ENCODE results near the gene TEX10.

Gene TEX10

GRCh38 chr9:100315561-100315960 is 37.2 kb downstream of the TEX10 start:
- no peaks in the 10 kb centered on the region for H3K27me3 Mint-ChIP-seq (ENCODE audit: low read depth)
- H3K36me3 Mint-ChIP-seq (ENCODE audit: low read depth) = peaks cover 52% of the 10 kb centered on the region
- H3K27ac Mint-ChIP-seq = no peak overlapping the region
- H3K4me1 Mint-ChIP-seq (ENCODE audit: low read depth) = peaks cover 4% of the 10 kb centered on the region
- no peaks in the 10 kb centered on the region for H3K9me3 Mint-ChIP-seq
- H3K4me3 Mint-ChIP-seq = no peak overlapping the region

GRCh38 chr9:100309992-100310391 is 42.8 kb downstream of the TEX10 start:
- H3K27ac Mint-ChIP-seq = no peak overlapping the region
- peaks cover 53% of the 10 kb centered on the region for H3K36me3 Mint-ChIP-seq (ENCODE audit: low read depth)
- no peaks in the 10 kb centered on the region for H3K9me3 Mint-ChIP-seq
- no peak overlapping the region for H3K4me3 Mint-ChIP-seq
- peaks cover 3% of the 10 kb centered on the region for H3K4me1 Mint-ChIP-seq (ENCODE audit: low read depth)
- no peaks in the 10 kb centered on the region for H3K27me3 Mint-ChIP-seq (ENCODE audit: low read depth)

GRCh38 chr9:100308965-100309564 is 43.7 kb downstream of the TEX10 start:
- Mint-ChIP-seq H3K4me3 (no peak overlapping the region), H3K4me1 (ENCODE audit: low read depth) (peaks cover 3% of the 10 kb centered on the region), H3K27ac (no peak overlapping the region), H3K9me3 (no peaks in the 10 kb centered on the region), H3K27me3 (ENCODE audit: low read depth) (no peaks in the 10 kb centered on the region), H3K36me3 (ENCODE audit: low read depth) (peaks cover 48% of the 10 kb centered on the region)

GRCh38 chr9:100307080-100307479 is 45.7 kb downstream of the TEX10 start:
- H3K9me3 Mint-ChIP-seq = no peaks in the 10 kb centered on the region
- H3K27me3 Mint-ChIP-seq (ENCODE audit: low read depth) = no peaks in the 10 kb centered on the region
- peaks cover 58% of the 10 kb centered on the region for H3K36me3 Mint-ChIP-seq (ENCODE audit: low read depth)
- H3K27ac Mint-ChIP-seq = no peak overlapping the region
- H3K4me3 Mint-ChIP-seq = no peak overlapping the region
- peaks cover 5% of the 10 kb centered on the region for H3K4me1 Mint-ChIP-seq (ENCODE audit: low read depth)

GRCh38 chr9:100306283-100306682 is 46.5 kb downstream of the TEX10 start:
- Mint-ChIP-seq H3K9me3 (no peaks in the 10 kb centered on the region), H3K36me3 (ENCODE audit: low read depth) (peaks cover 56% of the 10 kb centered on the region), H3K27me3 (ENCODE audit: low read depth) (no peaks in the 10 kb centered on the region), H3K27ac (no peak overlapping the region), H3K4me1 (ENCODE audit: low read depth) (peaks cover 2% of the 10 kb centered on the region), H3K4me3 (no peak overlapping the region)

- Mint-ChIP-seq H3K4me3 (no peak overlapping the region), H3K27ac (no peak overlapping the region), H3K4me1 (ENCODE audit: low read depth) (peaks cover 2% of the 10 kb centered on the region), H3K9me3 (no peaks in the 10 kb centered on the region), H3K36me3 (ENCODE audit: low read depth) (peaks cover 47% of the 10 kb centered on the region), H3K27me3 (ENCODE audit: low read depth) (no peaks in the 10 kb centered on the region)
These were observed 49.0 kb downstream of the TEX10 start for GRCh38 chr9:100303747-100304146.

GRCh38 chr9:100298378-100298777 is 54.4 kb downstream of the TEX10 start:
- H3K36me3 Mint-ChIP-seq (ENCODE audit: low read depth) = peaks cover 35% of the 10 kb centered on the region
- H3K27ac Mint-ChIP-seq = no peak overlapping the region
- no peaks in the 10 kb centered on the region for H3K9me3 Mint-ChIP-seq
- H3K4me3 Mint-ChIP-seq = no peak overlapping the region
- no peaks in the 10 kb centered on the region for H3K4me1 Mint-ChIP-seq (ENCODE audit: low read depth)
- no peaks in the 10 kb centered on the region for H3K27me3 Mint-ChIP-seq (ENCODE audit: low read depth)

- Mint-ChIP-seq H3K9me3 (no peaks in the 10 kb centered on the region), H3K27ac (no peak overlapping the region), H3K4me3 (no peak overlapping the region)
These were observed 56.3 kb downstream of the TEX10 start for GRCh38 chr9:100296407-100296806.

GRCh38 chr9:100295240-100295639 is 57.5 kb downstream of the TEX10 start:
- Mint-ChIP-seq H3K27me3 (ENCODE audit: low read depth) (no peaks in the 10 kb centered on the region), H3K4me1 (ENCODE audit: low read depth) (no peaks in the 10 kb centered on the region), H3K4me3 (no peak overlapping the region), H3K27ac (no peak overlapping the region), H3K9me3 (no peaks in the 10 kb centered on the region), H3K36me3 (ENCODE audit: low read depth) (peaks cover 24% of the 10 kb centered on the region)

More at GRCh38 chr9:100296407-100296806, 56.3 kb downstream of the TEX10 start:
- no peaks in the 10 kb centered on the region for H3K4me1 Mint-ChIP-seq (ENCODE audit: low read depth)
- H3K36me3 Mint-ChIP-seq (ENCODE audit: low read depth) = peaks cover 26% of the 10 kb centered on the region
- H3K27me3 Mint-ChIP-seq (ENCODE audit: low read depth) = no peaks in the 10 kb centered on the region

GRCh38 chr9:100294806-100295205 is 57.9 kb downstream of the TEX10 start:
- no peak overlapping the region for H3K4me3 Mint-ChIP-seq
- no peak overlapping the region for H3K27ac Mint-ChIP-seq
- no peaks in the 10 kb centered on the region for H3K27me3 Mint-ChIP-seq (ENCODE audit: low read depth)
- H3K4me1 Mint-ChIP-seq (ENCODE audit: low read depth) = no peaks in the 10 kb centered on the region
- no peaks in the 10 kb centered on the region for H3K9me3 Mint-ChIP-seq
- H3K36me3 Mint-ChIP-seq (ENCODE audit: low read depth) = peaks cover 28% of the 10 kb centered on the region

GRCh38 chr9:100294341-100294740 is 58.4 kb downstream of the TEX10 start:
- H3K27me3 Mint-ChIP-seq (ENCODE audit: low read depth) = no peaks in the 10 kb centered on the region
- no peak overlapping the region for H3K27ac Mint-ChIP-seq
- peaks cover 29% of the 10 kb centered on the region for H3K36me3 Mint-ChIP-seq (ENCODE audit: low read depth)

GRCh38 chr9:100292414-100292813 is 60.3 kb downstream of the TEX10 start:
- Mint-ChIP-seq H3K9me3 (peaks cover 10% of the 10 kb centered on the region), H3K36me3 (ENCODE audit: low read depth) (peaks cover 27% of the 10 kb centered on the region), H3K4me1 (ENCODE audit: low read depth) (no peaks in the 10 kb centered on the region), H3K27me3 (ENCODE audit: low read depth) (no peaks in the 10 kb centered on the region), H3K27ac (no peak overlapping the region), H3K4me3 (no peak overlapping the region)

More at GRCh38 chr9:100294341-100294740, 58.4 kb downstream of the TEX10 start:
- H3K4me1 Mint-ChIP-seq (ENCODE audit: low read depth) = no peaks in the 10 kb centered on the region
- no peak overlapping the region for H3K4me3 Mint-ChIP-seq
- peaks cover under 1% of the 10 kb centered on the region for H3K9me3 Mint-ChIP-seq

- H3K27ac Mint-ChIP-seq = no peak overlapping the region
- peaks cover 35% of the 10 kb centered on the region for H3K36me3 Mint-ChIP-seq (ENCODE audit: low read depth)
- H3K4me3 Mint-ChIP-seq = no peak overlapping the region
- H3K27me3 Mint-ChIP-seq (ENCODE audit: low read depth) = no peaks in the 10 kb centered on the region
- H3K4me1 Mint-ChIP-seq (ENCODE audit: low read depth) = no peaks in the 10 kb centered on the region
- H3K9me3 Mint-ChIP-seq = peaks cover 10% of the 10 kb centered on the region
These were observed 62.0 kb downstream of the TEX10 start for GRCh38 chr9:100290714-100291113.

GRCh38 chr9:100287186-100287585 is 65.6 kb downstream of the TEX10 start:
- Mint-ChIP-seq H3K27me3 (ENCODE audit: low read depth) (no peaks in the 10 kb centered on the region), H3K36me3 (ENCODE audit: low read depth) (peaks cover 49% of the 10 kb centered on the region), H3K4me3 (no peak overlapping the region), H3K9me3 (peaks cover 19% of the 10 kb centered on the region), H3K4me1 (ENCODE audit: low read depth) (no peaks in the 10 kb centered on the region), H3K27ac (no peak overlapping the region)

- Mint-ChIP-seq H3K27ac (no peak overlapping the region), H3K4me3 (no peak overlapping the region), H3K27me3 (ENCODE audit: low read depth) (no peaks in the 10 kb centered on the region), H3K9me3 (peaks cover 19% of the 10 kb centered on the region), H3K36me3 (ENCODE audit: low read depth) (peaks cover 43% of the 10 kb centered on the region), H3K4me1 (ENCODE audit: low read depth) (peaks cover 2% of the 10 kb centered on the region)
These were observed 66.5 kb downstream of the TEX10 start for GRCh38 chr9:100286257-100286656.

GRCh38 chr9:100285601-100286000 is 67.1 kb downstream of the TEX10 start:
- Mint-ChIP-seq H3K4me1 (ENCODE audit: low read depth) (peaks cover 2% of the 10 kb centered on the region), H3K4me3 (no peak overlapping the region), H3K27ac (no peak overlapping the region), H3K36me3 (ENCODE audit: low read depth) (peaks cover 43% of the 10 kb centered on the region), H3K27me3 (ENCODE audit: low read depth) (no peaks in the 10 kb centered on the region), H3K9me3 (peaks cover 19% of the 10 kb centered on the region)

Measured in T-helper 1 cell treated with Interleukin-12 subunit alpha and Interleukin-12 subunit beta and Interleukin-4 antibody, amounts not matched to agents 30 μg/mL and 1 μg/mL, for 36 hours (primary cell).